ENCODE measurements around the gene ATAT1. TPM values are rescaled to one million over a fixed set of nuclear protein-coding genes. Genes with fewer than 3 reads are reported as not detected.

Gene ATAT1
- total RNA-seq, 1 experiment from 2014 or later, result 19.3 TPM

DNA sequence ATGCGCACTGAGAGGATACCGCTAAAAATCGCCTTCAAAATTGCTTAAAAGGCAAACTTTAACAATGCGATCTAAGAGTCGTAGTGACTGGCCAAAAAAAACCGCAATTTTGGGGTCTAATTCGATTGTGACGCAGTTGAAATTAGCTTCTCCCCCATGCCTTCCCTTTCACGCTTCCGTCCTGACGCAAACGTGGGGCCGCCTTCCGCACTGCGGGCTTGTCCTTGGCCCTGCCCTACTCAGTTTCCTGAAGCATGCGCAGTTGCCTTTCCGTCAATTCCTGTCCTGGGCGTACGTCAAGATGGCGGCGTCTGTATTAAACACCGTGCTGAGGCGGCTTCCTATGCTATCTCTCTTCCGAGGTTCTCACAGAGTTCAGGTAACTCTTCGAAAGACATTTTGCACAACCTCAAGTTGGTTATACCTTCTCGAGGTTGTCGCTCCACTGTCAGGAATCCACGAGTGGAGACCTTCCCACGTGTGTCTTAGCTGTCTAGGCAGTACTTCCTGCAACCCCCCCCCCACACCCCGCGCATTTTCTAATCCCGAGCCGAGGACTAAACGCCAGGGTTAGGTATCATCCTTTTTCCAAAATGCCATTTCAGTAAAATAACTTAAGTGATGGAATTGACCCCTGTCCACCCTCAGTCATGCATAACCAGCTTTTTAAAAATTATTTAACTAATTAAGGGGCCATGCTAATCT lies 9.0 kb upstream of the ATAT1 start, which contains the start of gene MRPS18B:
Gene MRPS18B, plus strand, starts transcription at position 276 of the 705 bp plus-strand sequence. Its CDS starts 26 bp downstream, at position 302.
- DNase-seq (ENCODE audit: low spot score) (peak; percentile 94), ATAC-seq (peak; percentile 77)
- peaks cover 52% of the 10 kb centered on the region for H3K36me3 Mint-ChIP-seq
- H3K27me3 Mint-ChIP-seq (ENCODE audit: low read depth), result no peaks in the 10 kb centered on the region; the same call in 1 of the 2 replicates
- ChIA-PET CTCF (interaction anchor here (0.6 to 1.9 kb wide), 7 partner anchors 8 to 470 kb away, joined by 3 to 7 read pairs (median 4); partner anchors contain the start of genes ATAT1 and DHX16), POLR2A (interaction anchor here (0.6 to 1.0 kb wide), 4 partner anchors 29 to 119 kb away, joined by 3 to 4 read pairs (median 3); partner anchors contain the start of gene ABCF1)
- no peaks in the 10 kb centered on the region for H3K9me3 Mint-ChIP-seq
- H3K27ac Mint-ChIP-seq, result peak within 1 kb of the TSS; percentile 100
- H3K4me3 Mint-ChIP-seq, result peak within 1 kb of the TSS; percentile 96
- peaks cover 30% of the 10 kb centered on the region for H3K4me1 Mint-ChIP-seq
- TF ChIP-seq NR2C2 (CRISPR knock-in tag; IDR thresholded peaks at IDR 0.05), result no peak
- no peak for TF ChIP-seq ELF4 (CRISPR knock-in tag; IDR thresholded peaks at IDR 0.05; ENCODE audit: low read depth)
- 0 out of 2 replicates have a peak, but pooled peaks have one; percentile 10 for TF ChIP-seq ETV6 (CRISPR knock-in tag; IDR thresholded peaks at IDR 0.05)
- no peak for TF ChIP-seq FOXP4 (CRISPR knock-in tag; IDR thresholded peaks at IDR 0.05)
- TF ChIP-seq CREM (CRISPR knock-in tag; IDR thresholded peaks at IDR 0.05), result peak; percentile 70; the same call in 1 of the 2 replicates
- no peak for TF ChIP-seq ZNF423 (CRISPR knock-in tag; IDR thresholded peaks at IDR 0.05)
- TF ChIP-seq IRF1 (CRISPR knock-in tag; IDR thresholded peaks at IDR 0.05), result no peak
- TF ChIP-seq KAT7 (CRISPR knock-in tag; IDR thresholded peaks at IDR 0.05; ENCODE audit: borderline replicate concordance), result no peak
- no peak for TF ChIP-seq ESRRA (CRISPR knock-in tag; IDR thresholded peaks at IDR 0.05; ENCODE audit: borderline replicate concordance)
- no peak for TF ChIP-seq ZNF263 (CRISPR knock-in tag; IDR thresholded peaks at IDR 0.05; ENCODE audit: low read depth)
- TF ChIP-seq ARID4B (CRISPR knock-in tag; IDR thresholded peaks at IDR 0.05; ENCODE audit: borderline replicate concordance), result no peak
- TF ChIP-seq SOX15 (CRISPR knock-in tag; IDR thresholded peaks at IDR 0.05), result no peak
- TF ChIP-seq STAT6 (CRISPR knock-in tag; conservative IDR thresholded peaks at IDR 0.05; ENCODE audit: low read depth), result no peak
- 0 out of 2 replicates have a peak, but pooled peaks have one; percentile 30 for TF ChIP-seq MYBL2 (CRISPR knock-in tag; IDR thresholded peaks at IDR 0.05)
- TF ChIP-seq, protein P1, sequence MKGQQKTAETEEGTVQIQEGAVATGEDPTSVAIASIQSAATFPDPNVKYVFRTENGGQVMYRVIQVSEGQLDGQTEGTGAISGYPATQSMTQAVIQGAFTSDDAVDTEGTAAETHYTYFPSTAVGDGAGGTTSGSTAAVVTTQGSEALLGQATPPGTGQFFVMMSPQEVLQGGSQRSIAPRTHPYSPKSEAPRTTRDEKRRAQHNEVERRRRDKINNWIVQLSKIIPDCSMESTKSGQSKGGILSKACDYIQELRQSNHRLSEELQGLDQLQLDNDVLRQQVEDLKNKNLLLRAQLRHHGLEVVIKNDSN (CRISPR knock-in tag; IDR thresholded peaks at IDR 0.05), result peak; percentile 10; the same call in 1 of the 2 replicates
- TF ChIP-seq, protein P2, sequence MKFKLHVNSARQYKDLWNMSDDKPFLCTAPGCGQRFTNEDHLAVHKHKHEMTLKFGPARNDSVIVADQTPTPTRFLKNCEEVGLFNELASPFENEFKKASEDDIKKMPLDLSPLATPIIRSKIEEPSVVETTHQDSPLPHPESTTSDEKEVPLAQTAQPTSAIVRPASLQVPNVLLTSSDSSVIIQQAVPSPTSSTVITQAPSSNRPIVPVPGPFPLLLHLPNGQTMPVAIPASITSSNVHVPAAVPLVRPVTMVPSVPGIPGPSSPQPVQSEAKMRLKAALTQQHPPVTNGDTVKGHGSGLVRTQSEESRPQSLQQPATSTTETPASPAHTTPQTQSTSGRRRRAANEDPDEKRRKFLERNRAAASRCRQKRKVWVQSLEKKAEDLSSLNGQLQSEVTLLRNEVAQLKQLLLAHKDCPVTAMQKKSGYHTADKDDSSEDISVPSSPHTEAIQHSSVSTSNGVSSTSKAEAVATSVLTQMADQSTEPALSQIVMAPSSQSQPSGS (CRISPR knock-in tag; IDR thresholded peaks at IDR 0.05; ENCODE audit: borderline replicate concordance, low read depth), result no peak
- TF ChIP-seq ATF1 (CRISPR knock-in tag; IDR thresholded peaks at IDR 0.05), result no peak
- TF ChIP-seq JAZF1 (CRISPR knock-in tag; IDR thresholded peaks at IDR 0.05), result no peak
- TF ChIP-seq, protein P3, sequence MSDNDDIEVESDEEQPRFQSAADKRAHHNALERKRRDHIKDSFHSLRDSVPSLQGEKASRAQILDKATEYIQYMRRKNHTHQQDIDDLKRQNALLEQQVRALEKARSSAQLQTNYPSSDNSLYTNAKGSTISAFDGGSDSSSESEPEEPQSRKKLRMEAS (CRISPR knock-in tag; IDR thresholded peaks at IDR 0.05), result peak; percentile 95
- TF ChIP-seq, protein P4, sequence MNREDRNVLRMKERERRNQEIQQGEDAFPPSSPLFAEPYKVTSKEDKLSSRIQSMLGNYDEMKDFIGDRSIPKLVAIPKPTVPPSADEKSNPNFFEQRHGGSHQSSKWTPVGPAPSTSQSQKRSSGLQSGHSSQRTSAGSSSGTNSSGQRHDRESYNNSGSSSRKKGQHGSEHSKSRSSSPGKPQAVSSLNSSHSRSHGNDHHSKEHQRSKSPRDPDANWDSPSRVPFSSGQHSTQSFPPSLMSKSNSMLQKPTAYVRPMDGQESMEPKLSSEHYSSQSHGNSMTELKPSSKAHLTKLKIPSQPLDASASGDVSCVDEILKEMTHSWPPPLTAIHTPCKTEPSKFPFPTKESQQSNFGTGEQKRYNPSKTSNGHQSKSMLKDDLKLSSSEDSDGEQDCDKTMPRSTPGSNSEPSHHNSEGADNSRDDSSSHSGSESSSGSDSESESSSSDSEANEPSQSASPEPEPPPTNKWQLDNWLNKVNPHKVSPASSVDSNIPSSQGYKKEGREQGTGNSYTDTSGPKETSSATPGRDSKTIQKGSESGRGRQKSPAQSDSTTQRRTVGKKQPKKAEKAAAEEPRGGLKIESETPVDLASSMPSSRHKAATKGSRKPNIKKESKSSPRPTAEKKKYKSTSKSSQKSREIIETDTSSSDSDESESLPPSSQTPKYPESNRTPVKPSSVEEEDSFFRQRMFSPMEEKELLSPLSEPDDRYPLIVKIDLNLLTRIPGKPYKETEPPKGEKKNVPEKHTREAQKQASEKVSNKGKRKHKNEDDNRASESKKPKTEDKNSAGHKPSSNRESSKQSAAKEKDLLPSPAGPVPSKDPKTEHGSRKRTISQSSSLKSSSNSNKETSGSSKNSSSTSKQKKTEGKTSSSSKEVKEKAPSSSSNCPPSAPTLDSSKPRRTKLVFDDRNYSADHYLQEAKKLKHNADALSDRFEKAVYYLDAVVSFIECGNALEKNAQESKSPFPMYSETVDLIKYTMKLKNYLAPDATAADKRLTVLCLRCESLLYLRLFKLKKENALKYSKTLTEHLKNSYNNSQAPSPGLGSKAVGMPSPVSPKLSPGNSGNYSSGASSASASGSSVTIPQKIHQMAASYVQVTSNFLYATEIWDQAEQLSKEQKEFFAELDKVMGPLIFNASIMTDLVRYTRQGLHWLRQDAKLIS (CRISPR knock-in tag; IDR thresholded peaks at IDR 0.05; ENCODE audit: borderline replicate concordance), result no peak

Data from WTC11 (cell line).